ENCODE results near the gene EMX1.

Gene EMX1

DNA sequence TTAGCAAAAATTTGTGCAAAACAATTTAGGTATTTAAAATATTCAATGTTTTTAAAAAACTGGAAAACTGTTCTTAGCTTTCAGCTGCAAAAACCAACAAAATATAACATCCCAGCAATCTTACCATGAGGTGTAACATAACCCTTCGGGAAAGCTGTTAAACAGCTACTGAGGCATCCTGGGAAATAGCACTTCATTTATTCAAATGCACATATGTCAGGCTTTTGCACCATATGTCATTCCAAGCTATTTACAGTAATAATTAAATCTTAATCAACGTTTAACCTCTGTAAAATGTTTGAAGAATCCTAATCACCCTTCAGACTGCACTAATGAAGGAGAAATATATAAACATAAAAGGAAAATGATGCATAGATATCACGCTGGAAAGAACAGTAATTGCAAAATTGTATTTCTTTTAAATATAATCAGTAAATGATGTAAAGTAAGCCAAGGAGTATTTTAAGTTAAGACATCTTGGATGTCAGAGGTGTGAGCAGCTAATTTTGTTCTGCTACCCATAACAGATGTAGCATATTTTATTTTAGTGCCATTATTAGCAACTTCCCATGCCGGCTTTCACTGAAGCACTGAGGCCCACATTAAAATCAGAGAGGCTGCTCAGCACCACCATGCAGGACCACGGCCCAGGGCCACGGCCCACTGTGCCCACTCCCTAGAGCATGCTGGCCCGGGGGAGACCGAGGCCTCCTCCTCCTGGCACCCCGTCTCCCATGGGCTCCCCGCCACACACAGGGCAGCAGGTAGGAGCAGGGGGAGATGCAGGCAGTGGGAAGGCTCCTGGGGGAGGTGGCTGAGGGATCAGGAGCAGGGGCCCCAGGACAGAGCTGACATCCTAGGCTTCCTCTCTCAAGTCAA, 30.9 kb downstream of the EMX1 start:
- Histone ChIP-seq H3K27me3 (ENCODE audit: insufficient read depth, poor library complexity, severe bottlenecking) (no peaks in the 10 kb centered on the region), H3K4me3 (replicated peaks; ENCODE audit: insufficient read depth, low read length) (no peak overlapping the region), H3K27ac (replicated peaks) (no peak overlapping the region)
- no peak for DNase-seq (ENCODE audit: low read depth in 1 of 2, low spot score in 1 of 2)
- TF ChIP-seq POLR2AphosphoS5 (IDR thresholded peaks at IDR 0.05; ENCODE audit: low read depth): no peak
- TF ChIP-seq GABPA (IDR thresholded peaks at IDR 0.05; ENCODE audit: low read depth): no peak
- TF ChIP-seq, protein P1, sequence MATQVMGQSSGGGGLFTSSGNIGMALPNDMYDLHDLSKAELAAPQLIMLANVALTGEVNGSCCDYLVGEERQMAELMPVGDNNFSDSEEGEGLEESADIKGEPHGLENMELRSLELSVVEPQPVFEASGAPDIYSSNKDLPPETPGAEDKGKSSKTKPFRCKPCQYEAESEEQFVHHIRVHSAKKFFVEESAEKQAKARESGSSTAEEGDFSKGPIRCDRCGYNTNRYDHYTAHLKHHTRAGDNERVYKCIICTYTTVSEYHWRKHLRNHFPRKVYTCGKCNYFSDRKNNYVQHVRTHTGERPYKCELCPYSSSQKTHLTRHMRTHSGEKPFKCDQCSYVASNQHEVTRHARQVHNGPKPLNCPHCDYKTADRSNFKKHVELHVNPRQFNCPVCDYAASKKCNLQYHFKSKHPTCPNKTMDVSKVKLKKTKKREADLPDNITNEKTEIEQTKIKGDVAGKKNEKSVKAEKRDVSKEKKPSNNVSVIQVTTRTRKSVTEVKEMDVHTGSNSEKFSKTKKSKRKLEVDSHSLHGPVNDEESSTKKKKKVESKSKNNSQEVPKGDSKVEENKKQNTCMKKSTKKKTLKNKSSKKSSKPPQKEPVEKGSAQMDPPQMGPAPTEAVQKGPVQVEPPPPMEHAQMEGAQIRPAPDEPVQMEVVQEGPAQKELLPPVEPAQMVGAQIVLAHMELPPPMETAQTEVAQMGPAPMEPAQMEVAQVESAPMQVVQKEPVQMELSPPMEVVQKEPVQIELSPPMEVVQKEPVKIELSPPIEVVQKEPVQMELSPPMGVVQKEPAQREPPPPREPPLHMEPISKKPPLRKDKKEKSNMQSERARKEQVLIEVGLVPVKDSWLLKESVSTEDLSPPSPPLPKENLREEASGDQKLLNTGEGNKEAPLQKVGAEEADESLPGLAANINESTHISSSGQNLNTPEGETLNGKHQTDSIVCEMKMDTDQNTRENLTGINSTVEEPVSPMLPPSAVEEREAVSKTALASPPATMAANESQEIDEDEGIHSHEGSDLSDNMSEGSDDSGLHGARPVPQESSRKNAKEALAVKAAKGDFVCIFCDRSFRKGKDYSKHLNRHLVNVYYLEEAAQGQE (IDR thresholded peaks at IDR 0.05; ENCODE audit: insufficient replicate concordance, low read depth): no peak
- TF ChIP-seq, protein P2, sequence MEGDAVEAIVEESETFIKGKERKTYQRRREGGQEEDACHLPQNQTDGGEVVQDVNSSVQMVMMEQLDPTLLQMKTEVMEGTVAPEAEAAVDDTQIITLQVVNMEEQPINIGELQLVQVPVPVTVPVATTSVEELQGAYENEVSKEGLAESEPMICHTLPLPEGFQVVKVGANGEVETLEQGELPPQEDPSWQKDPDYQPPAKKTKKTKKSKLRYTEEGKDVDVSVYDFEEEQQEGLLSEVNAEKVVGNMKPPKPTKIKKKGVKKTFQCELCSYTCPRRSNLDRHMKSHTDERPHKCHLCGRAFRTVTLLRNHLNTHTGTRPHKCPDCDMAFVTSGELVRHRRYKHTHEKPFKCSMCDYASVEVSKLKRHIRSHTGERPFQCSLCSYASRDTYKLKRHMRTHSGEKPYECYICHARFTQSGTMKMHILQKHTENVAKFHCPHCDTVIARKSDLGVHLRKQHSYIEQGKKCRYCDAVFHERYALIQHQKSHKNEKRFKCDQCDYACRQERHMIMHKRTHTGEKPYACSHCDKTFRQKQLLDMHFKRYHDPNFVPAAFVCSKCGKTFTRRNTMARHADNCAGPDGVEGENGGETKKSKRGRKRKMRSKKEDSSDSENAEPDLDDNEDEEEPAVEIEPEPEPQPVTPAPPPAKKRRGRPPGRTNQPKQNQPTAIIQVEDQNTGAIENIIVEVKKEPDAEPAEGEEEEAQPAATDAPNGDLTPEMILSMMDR (IDR thresholded peaks at IDR 0.05; ENCODE audit: insufficient read depth, low read length): no peak
- no peak for TF ChIP-seq SPI1 (IDR thresholded peaks at IDR 0.05; ENCODE audit: borderline replicate concordance, low read depth)

DNA sequence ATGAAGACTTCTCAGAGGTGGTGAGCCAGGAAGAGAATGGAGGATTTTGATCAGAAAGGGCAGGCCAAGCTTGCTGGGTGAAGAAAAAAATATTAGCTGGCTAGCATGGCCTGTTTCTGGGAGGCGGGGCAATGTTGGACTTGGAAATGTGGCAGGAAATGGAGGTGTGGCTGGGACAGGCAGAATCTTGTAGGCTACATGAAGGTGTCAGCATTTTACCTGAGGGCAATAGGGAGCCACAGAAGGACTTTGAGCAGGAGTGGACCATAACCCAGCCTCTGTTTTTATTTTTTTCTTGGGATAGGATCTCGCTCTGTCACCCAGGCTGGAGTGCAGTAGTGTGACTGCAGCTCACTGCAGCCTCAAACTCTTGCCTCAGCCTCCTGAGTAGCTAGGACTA, 31.7 kb downstream of the EMX1 start:
- Histone ChIP-seq H3K27ac (replicated peaks) (no peak overlapping the region), H3K27me3 (ENCODE audit: insufficient read depth, poor library complexity, severe bottlenecking) (no peaks in the 10 kb centered on the region), H3K4me3 (replicated peaks; ENCODE audit: insufficient read depth, low read length) (no peak overlapping the region)
- no peak for TF ChIP-seq POLR2AphosphoS5 (IDR thresholded peaks at IDR 0.05; ENCODE audit: low read depth)
- no peak for TF ChIP-seq SPI1 (IDR thresholded peaks at IDR 0.05; ENCODE audit: borderline replicate concordance, low read depth)
- TF ChIP-seq, protein P2 (IDR thresholded peaks at IDR 0.05; ENCODE audit: insufficient read depth, low read length): no peak
- no peak for TF ChIP-seq GABPA (IDR thresholded peaks at IDR 0.05; ENCODE audit: low read depth)
- TF ChIP-seq, protein P1 (IDR thresholded peaks at IDR 0.05; ENCODE audit: insufficient replicate concordance, low read depth): no peak
- DNase-seq (ENCODE audit: low read depth in 1 of 2, low spot score in 1 of 2): no peak

GRCh38 chr2:72949642-72950041, 32.3 kb downstream of the EMX1 start:
- no peak for TF ChIP-seq SPI1 (IDR thresholded peaks at IDR 0.05; ENCODE audit: borderline replicate concordance, low read depth)
- Histone ChIP-seq H3K27ac (replicated peaks) (no peak overlapping the region), H3K27me3 (ENCODE audit: insufficient read depth, poor library complexity, severe bottlenecking) (no peaks in the 10 kb centered on the region), H3K4me3 (replicated peaks; ENCODE audit: insufficient read depth, low read length) (no peak overlapping the region)
- DNase-seq (ENCODE audit: low read depth in 1 of 2, low spot score in 1 of 2): no peak

DNA sequence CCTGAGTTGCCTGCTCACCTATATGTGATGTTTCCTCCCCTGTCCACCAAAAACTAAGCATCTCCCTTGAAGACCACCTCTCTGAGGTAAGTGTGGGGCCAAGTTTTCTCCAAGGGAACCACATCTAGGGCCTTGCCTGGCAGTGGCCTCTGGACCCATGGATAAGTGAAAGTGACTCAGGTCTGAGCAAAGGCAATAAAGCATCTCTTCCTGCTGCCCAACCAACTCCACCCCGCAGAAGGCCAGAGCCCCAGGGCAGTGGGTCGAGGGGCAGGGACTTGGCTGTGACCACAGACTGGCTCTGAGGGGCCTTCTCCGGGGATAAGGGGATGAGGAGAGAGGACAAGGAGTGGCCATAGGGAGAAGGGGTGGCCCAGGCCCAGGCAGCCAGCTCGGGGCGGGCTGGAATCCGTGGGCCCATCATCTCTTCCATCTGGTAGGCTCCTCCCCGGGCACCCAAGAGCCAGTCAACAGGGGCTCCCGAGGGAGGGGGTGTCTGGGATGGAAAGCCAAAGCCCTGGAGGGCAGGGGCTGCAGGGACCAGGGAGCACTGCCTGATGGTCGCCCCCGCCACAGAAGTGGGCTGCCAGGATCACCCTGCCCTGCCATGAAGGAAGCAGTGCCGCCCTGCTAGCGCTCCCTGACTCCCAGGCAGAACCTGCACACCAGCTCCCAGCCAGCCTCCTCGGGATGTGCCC, 33.4 kb downstream of the EMX1 start:
- TF ChIP-seq GABPA (IDR thresholded peaks at IDR 0.05; ENCODE audit: low read depth) (no peak), POLR2AphosphoS5 (IDR thresholded peaks at IDR 0.05; ENCODE audit: low read depth) (no peak), SPI1 (IDR thresholded peaks at IDR 0.05; ENCODE audit: borderline replicate concordance, low read depth) (no peak)
- TF ChIP-seq, protein P1 (IDR thresholded peaks at IDR 0.05; ENCODE audit: insufficient replicate concordance, low read depth): no peak
- TF ChIP-seq, protein P2 (IDR thresholded peaks at IDR 0.05; ENCODE audit: insufficient read depth, low read length): no peak
- Histone ChIP-seq H3K27me3 (ENCODE audit: insufficient read depth, poor library complexity, severe bottlenecking) (no peaks in the 10 kb centered on the region), H3K4me3 (replicated peaks; ENCODE audit: insufficient read depth, low read length) (no peak overlapping the region), H3K27ac (replicated peaks) (no peak overlapping the region)
- DNase-seq (ENCODE audit: low read depth in 1 of 2, low spot score in 1 of 2): no peak
